NCI-H526 treated with DMSO at 0.1 percent for 48 hours (cell line): ENCODE results near the gene STXBP6.

Experiments
- DNase-seq: peaks from one replicate; lab custom pipeline; 2025; lab: John Stamatoyannopoulos, UW

STXBP6 gene

GRCh38 chr14:24915403-24915921, 134.5 kb downstream of the STXBP6 start:
- no peak for DNase-seq

DNA sequence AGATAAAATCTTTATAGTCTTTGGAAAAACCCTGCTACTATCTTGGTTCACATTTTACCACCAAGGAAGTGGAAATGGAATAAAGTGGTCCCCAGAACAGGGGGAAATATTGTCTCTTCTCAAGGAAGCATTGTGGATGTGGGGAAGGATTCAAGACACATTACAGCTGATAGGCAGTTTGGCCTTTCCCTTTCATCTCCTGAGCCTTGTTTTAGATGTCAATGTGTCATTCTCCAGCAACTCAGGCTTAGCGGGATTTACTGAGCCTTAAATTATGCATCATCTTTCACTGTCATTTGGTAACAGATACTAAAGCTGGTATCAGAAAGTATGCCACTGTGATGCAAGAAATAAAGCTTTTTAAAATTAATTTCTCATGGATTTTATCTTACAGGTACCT, 136.2 kb downstream of the STXBP6 start:
- DNase-seq, result no peak

DNA sequence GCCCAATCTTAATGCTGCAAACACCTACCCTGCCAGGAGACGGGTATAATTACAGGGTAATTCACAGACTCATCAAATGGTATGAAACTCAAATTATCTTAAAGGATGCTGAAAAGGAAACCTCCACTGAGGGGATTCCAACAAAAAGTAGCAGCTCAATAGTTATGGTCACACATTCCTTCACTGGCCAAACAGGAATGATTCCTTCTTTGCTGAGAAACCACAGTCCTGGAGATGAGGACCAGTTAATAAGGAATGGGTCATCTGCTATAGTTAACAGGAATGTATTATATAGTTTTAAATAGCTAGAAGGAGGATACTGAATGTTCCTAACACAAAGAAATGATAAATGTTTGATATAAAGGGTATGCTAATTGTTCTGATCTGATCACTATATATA, 136.9 kb downstream of the STXBP6 start:
- DNase-seq, result no peak

DNA sequence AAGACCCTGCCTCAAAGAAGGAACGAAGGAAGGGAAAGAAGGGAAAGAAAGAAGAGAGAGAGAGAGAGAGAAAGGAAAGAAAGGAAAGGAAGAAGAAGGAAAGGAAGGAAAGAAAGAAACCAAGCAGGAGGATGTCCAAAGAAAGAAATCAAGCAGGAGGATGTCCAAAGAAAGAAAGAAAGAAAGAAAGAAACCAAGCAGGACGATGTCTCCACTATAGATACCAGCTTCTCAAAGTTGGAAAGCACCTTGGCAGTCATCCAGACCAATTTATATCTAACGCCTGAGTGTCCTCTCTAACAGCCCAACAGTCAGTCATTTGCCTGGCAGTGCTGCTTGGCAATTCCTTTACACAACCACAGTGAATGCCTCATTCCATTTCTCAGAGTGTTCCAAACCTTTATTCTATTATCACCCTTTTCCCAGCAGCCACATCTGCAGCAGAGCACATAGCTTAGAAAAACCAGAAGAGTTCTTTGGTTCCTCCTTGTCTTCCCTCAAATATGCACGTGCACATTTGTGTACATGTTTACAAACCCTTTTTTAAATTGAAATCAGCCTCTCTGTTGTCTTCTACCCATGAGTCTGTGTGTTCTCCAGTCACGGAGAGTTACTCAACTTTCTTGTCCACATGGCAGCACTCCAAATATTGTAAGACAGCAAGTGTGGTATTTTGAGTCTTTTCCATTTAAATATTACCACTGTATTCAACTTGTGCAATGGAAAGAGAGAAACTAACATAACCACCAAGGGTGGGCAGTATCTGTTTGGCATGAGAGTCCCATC, 138.4 kb downstream of the STXBP6 start:
- DNase-seq, result no peak

DNA sequence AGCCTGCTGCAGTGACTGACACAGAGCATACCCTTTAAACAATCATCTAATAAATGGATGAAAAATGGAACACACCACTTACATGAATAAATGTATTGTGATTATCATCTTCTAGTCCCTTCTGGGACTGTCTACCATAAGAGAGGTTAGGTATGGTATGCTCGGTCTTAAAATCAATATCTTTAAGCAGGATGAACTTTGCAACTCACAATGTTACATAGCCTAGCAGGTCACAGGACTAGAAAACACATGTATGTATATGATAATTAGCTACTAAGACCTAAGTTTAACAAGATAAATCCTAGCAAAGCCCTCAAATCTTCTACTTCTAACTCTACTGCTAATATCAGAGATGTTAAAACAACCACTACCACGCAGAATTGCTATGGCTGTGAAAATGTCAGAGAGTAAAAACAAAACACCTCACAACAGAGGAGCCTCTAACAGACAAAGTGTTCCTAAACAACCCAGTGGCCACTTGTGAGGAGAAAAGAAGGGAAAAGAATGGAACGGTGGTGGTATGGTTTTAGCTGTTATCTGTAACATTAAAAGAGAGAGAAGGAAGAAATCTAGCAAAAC, 139.4 kb downstream of the STXBP6 start:
- no peak for DNase-seq

DNA sequence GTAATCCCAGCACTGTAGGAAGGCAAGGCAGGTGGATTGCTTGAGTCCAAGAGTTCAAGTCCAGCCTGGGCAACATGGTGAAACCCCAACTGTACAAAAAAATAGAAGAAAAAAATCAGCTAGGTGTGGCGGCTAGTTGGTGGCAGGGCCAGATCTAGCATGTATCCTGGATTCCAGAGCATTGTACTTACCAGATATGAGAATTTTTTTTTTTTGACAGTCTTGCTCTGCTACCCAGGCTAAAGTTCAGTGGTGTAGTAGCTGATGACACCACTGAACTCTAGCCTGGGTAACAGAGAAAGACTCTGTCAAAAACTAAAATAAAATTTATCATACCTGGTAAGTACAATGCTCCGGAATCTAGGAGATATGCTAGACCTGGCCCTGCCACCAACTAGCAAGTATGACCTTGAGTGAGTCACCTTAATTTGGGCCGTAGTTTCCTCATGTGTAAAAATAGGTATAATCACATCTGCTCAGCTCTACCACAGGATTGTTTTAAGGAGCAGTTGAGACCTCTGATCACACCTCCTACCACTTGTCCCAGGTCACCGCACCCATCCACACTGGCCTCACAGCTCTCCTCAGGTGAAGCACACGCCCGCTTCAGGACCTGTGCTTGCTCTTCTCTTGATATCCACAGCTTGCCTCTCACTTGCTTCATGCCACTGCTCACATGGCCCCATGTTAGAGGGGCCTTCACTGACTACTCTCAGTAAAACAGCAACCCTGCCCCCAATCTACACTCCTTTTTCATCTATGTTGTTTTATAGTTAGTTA, 140.2 kb downstream of the STXBP6 start:
- DNase-seq, result no peak

- no peak for DNase-seq
Observed at GRCh38 chr14:24908592-24909236, 141.2 kb downstream of the STXBP6 start.

DNA sequence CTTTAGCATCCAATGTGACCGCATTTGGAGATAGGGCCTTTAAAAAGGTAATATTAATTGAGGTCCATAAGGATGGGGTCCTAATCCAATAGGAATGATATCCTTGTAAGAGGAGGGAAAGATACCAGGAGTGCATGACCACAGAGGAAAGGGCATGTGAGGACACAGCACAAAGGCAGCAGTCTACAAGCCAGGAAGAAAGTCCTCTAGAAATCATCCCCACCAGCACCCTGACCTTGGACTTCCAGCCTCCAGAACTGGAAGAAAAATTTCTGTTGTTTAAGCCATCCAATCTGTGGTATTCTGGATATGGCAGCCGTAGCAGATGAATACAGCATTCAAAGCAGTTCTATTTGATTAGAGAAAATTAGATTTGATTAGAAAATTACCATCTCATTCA, 145.4 kb downstream of the STXBP6 start:
- DNase-seq, result no peak

- no peak for DNase-seq
Observed at GRCh38 chr14:24903337-24903736, 146.6 kb downstream of the STXBP6 start.

- no peak for DNase-seq
Observed at GRCh38 chr14:24900269-24901100, 149.5 kb downstream of the STXBP6 start.

- DNase-seq, result no peak
Observed at GRCh38 chr14:24897793-24898192, 152.2 kb downstream of the STXBP6 start.

- no peak for DNase-seq
Observed at GRCh38 chr14:24895622-24896021, 154.3 kb downstream of the STXBP6 start.

DNA sequence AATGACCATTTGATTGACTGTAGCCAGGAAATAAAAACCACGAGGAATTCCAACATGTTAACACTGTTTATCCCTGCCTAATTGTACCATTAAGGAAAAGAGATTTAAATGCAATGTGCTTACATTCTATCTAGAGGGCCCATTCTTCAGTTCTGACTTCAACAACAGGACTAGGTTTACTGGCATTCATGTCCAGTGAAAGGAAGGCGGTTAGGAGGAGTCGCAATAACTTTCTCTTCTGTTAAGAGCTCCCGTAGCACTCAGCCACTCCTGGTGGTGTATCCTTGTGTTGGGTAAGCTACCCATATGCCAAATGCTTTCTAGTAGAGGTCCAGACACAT, 154.7 kb downstream of the STXBP6 start:
- no peak for DNase-seq

GRCh38 chr14:24894583-24895242, 155.2 kb downstream of the STXBP6 start:
- no peak for DNase-seq

- DNase-seq, result no peak
Observed at GRCh38 chr14:24892497-24893051, 157.4 kb downstream of the STXBP6 start.

- no peak for DNase-seq
Observed at GRCh38 chr14:24891987-24892496, 157.9 kb downstream of the STXBP6 start.

DNA sequence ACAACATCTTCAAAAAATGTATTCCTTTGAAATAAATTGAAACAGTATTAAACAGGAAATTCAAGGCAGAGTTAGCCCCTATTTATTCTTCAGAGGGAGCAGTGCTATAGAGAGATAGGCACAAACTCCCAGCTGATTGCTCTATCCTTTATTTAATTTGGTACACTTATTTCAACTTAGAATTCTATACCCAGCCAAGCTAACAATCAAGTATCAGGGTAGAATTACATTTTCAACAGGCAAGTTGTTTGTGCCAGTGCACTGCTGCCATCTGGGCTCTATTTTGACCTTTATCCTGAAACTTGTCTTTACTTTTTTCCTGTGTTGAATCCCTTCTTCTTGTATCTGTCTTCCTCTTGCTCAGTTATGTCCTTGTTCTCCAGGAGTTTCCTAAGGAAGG, 159.2 kb downstream of the STXBP6 start:
- DNase-seq, result no peak

- DNase-seq, result no peak
Observed at GRCh38 chr14:24889843-24890242, 160.1 kb downstream of the STXBP6 start.

- DNase-seq, result no peak
Observed at GRCh38 chr14:24888532-24888931, 161.4 kb downstream of the STXBP6 start.

DNA sequence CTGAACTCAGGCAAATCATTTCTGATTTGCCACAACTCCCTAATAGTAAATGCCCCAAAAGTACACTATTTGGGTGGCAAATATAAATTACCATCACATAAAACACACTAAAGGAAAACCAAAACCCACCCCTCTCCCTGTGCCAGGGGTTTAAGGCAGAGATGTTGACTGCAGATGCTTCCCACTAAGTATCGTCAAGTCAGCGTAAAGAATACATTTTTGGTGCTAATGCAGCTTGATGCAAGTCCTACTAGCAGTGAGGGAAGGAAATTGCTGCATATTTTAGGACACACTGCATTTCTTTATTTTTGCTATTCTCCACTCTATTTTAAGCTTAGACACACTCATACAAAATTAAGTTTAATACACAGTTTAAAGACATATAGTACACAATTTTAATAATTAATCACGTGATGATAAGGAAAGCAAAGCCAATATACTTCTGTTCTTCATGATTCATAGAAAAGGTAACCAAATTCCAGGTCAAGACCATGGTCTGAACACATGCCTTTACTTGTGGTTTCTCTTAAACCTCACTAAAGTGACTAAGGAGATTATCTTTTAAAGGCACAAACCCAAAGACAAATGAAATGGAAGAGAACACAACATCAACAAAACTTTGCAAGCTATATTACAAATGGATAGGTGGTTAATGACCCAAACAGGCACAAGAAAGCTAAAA, 162.2 kb downstream of the STXBP6 start:
- DNase-seq, result no peak
